Spleen (tissue), 7 donors: Measurements from ENCODE around the gene OTOP2.

Experiments used
- CTCF ChIP-seq, 11 experiments: fragments of 200-600 bp in 7 of 11; fragments of 450-650 bp in 4 of 11; sonication (generic) in 4 of 11; IDR thresholded peaks in 8 of 11; conservative IDR thresholded peaks in 3 of 11; 1 replicate in 7 of 11; 2 replicates in 4 of 11; pipeline versions ENCODE4 v1.4.0 to v1.8.0; 2016 to 2021; ENCODE audit warnings: antibody characterized with exemption in 11 of 11, inconsistent platforms in 4 of 11, mild to moderate bottlenecking in 1 of 11
- POLR2A ChIP-seq, 3 donors: fragments of 450-650 bp; IDR thresholded peaks; one replicate each; pipeline ENCODE4 v1.5.1; 2017; ENCODE audit warnings: antibody characterized with exemption in 3 of 3, mild to moderate bottlenecking in 1 of 3
- POLR2AphosphoS5 ChIP-seq, 3 donors: sonication (generic); formaldehyde crosslinking; IDR thresholded peaks; one replicate each; pipeline ENCODE4 v1.5.1; 2017; ENCODE audit warnings: antibody characterized with exemption in 3 of 3
- donor health status: DM: no; HTN: no; CAD: no; lungs with moderate emphysema.
- donor health status: DM: no; HTN: no; CAD: no.
- donor health status: DM: no; HTN: no; CAD: no.

GRCh38 chr17:74881073-74881472, 43.0 kb upstream of the OTOP2 start:
- no peak for TF ChIP-seq POLR2A (IDR thresholded peaks at IDR 0.05)
- TF ChIP-seq CTCF (IDR thresholded peaks at IDR 0.05 in 8 of 11, conservative IDR thresholded peaks at IDR 0.05 in 3 of 11) = no peak
- TF ChIP-seq POLR2AphosphoS5 (IDR thresholded peaks at IDR 0.05) = no peak
